CD14-positive monocyte (primary cell): ENCODE data around the gene TSC22D3. TPM values are rescaled to one million over a fixed set of nuclear protein-coding genes. Genes with fewer than 3 reads are reported as not detected.

Experiments
- DNase-seq, 3 donors: peaks; one replicate each; pipeline ENCODE4 v3.0.0-alpha.2; 2011 to 2022
- H2AFZ ChIP-seq: 2 replicates; pipeline ENCODE4 v1.6.0; 2012; ENCODE audit warnings: mild to moderate bottlenecking, low read depth, low read length, inconsistent platforms; ENCODE audit not compliant: insufficient read depth, poor library complexity, severe bottlenecking
- H3K27ac ChIP-seq, 2 donors: 1 replicate in 1 of 2; 2 replicates in 1 of 2; pipeline ENCODE4 v1.5.1; 2012 to 2013; ENCODE audit warnings: low read length in 2 of 2, control low read depth in 1 of 2, inconsistent platforms in 1 of 2, low read depth in 1 of 2, mild to moderate bottlenecking in 1 of 2
- H3K27me3 ChIP-seq, 2 donors: one replicate each; pipeline versions ENCODE4 v1.6.0 to v1.6.1; 2011 to 2013; ENCODE audit warnings: low read length in 2 of 2; ENCODE audit not compliant: control insufficient read depth in 2 of 2, insufficient read depth in 2 of 2
- H3K36me3 ChIP-seq, 2 donors: replicated peaks in 1 of 2; 1 replicate in 1 of 2; 2 replicates in 1 of 2; pipeline versions ENCODE4 v1.5.1 to v1.6.1; 2012 to 2013; ENCODE audit warnings: low read length in 2 of 2, control low read depth in 1 of 2, inconsistent platforms in 1 of 2, mild to moderate bottlenecking in 1 of 2; ENCODE audit not compliant: insufficient read depth in 2 of 2, control insufficient read depth in 1 of 2
- H3K4me1 ChIP-seq, 2 donors: 1 replicate in 1 of 2; 2 replicates in 1 of 2; pipeline versions ENCODE4 v1.5.1 to v1.6.1; 2012 to 2013; ENCODE audit warnings: low read length in 2 of 2, control low read depth in 1 of 2, inconsistent platforms in 1 of 2, mild to moderate bottlenecking in 1 of 2, moderate library complexity in 1 of 2; ENCODE audit not compliant: insufficient read depth in 2 of 2, control insufficient read depth in 1 of 2
- H3K4me2 ChIP-seq: replicated peaks from 2 replicates; pipeline ENCODE3; 2012; ENCODE audit warnings: low read length, moderate library complexity, mild to moderate bottlenecking; ENCODE audit not compliant: poor library complexity, severe bottlenecking; ENCODE audit errors: extremely low read depth
- H3K4me3 ChIP-seq, 3 experiments: fragments of 200-600 bp in 1 of 3; sonication (generic) in 1 of 3; replicated peaks in 1 of 3; 1 replicate in 2 of 3; 2 replicates in 1 of 3; pipeline ENCODE4 v1.5.1; 2011 to 2013; ENCODE audit warnings: low read length in 3 of 3, mild to moderate bottlenecking in 3 of 3, control low read depth in 2 of 3, low read depth in 2 of 3, inconsistent platforms in 1 of 3, moderate library complexity in 1 of 3
- H3K79me2 ChIP-seq: 2 replicates; pipeline ENCODE4 v1.6.0; 2012; ENCODE audit warnings: mild to moderate bottlenecking, control low read depth, inconsistent platforms, low read length, moderate library complexity; ENCODE audit not compliant: insufficient read depth
- H3K9ac ChIP-seq: 2 replicates; pipeline ENCODE4 v1.6.0; 2017; ENCODE audit warnings: low read length, mild to moderate bottlenecking; ENCODE audit not compliant: insufficient read depth, poor library complexity, severe bottlenecking
- H3K9me3 ChIP-seq, 2 donors: replicated peaks in 1 of 2; 1 replicate in 1 of 2; 2 replicates in 1 of 2; pipeline versions ENCODE4 v1.5.1 to v1.6.1; 2012 to 2013; ENCODE audit warnings: low read length in 2 of 2, control low read depth in 1 of 2; ENCODE audit not compliant: control insufficient read depth in 1 of 2, insufficient read depth in 1 of 2
- H4K20me1 ChIP-seq: 2 replicates; pipeline ENCODE4 v1.6.0; 2012; ENCODE audit warnings: mild to moderate bottlenecking, low read length, control low read depth, moderate library complexity; ENCODE audit not compliant: insufficient read depth
- H3K27ac Mint-ChIP-seq, 7 donors: one replicate each; pipeline ENCODE4 v1.8.0; 2020; ENCODE audit warnings: mild to moderate bottlenecking in 7 of 7, mixed read lengths in 7 of 7, moderate library complexity in 6 of 7, inconsistent platforms in 2 of 7
- H3K27me3 Mint-ChIP-seq, 3 donors: one replicate each; pipeline ENCODE4 v1.8.0; 2021 to 2022; ENCODE audit warnings: low read depth in 3 of 3, mild to moderate bottlenecking in 3 of 3, mixed read lengths in 3 of 3, moderate library complexity in 3 of 3, inconsistent platforms in 1 of 3
- H3K36me3 Mint-ChIP-seq, 2 donors: one replicate each; pipeline ENCODE4 v1.8.0; 2020; ENCODE audit warnings: mixed read lengths in 2 of 2, inconsistent platforms in 1 of 2, mild to moderate bottlenecking in 1 of 2
- H3K4me1 Mint-ChIP-seq: one replicate; pipeline ENCODE4 v1.8.0; 2020; ENCODE audit warnings: mild to moderate bottlenecking, mixed read lengths
- H3K4me3 Mint-ChIP-seq, 2 donors: one replicate each; pipeline ENCODE4 v1.8.0; 2020; ENCODE audit warnings: mild to moderate bottlenecking in 2 of 2, mixed read lengths in 2 of 2, moderate library complexity in 1 of 2
- H3K9me3 Mint-ChIP-seq, 7 donors: one replicate each; pipeline ENCODE4 v1.8.0; 2020 to 2022; ENCODE audit warnings: mixed read lengths in 7 of 7, mild to moderate bottlenecking in 6 of 7, moderate library complexity in 6 of 7, inconsistent platforms in 2 of 7
- CTCF ChIP-seq: fragments of 200-600 bp; IDR thresholded peaks from one replicate; pipeline ENCODE4 v1.8.0; 2022; ENCODE audit warnings: antibody characterized with exemption, mild to moderate bottlenecking
- WGBS: methylation state at CpG from one replicate; pipeline ENCODE4 v1.1.5; 2013; ENCODE audit warnings: missing lambda C conversion rate; ENCODE audit not compliant: insufficient coverage; 5-methylcytosine and 5-hydroxymethylcytosine counted together
- intact Hi-C, 2 donors: fragments of 100-400 bp; cut with micrococcal nuclease; formaldehyde crosslinking; loops; one replicate each; pipeline versions ENCODE4 v1.15.0 to v1.15.1; 2023
- polyA plus RNA-seq, 3 donors: library from polyadenylated mRNA; depleted of rRNA in 1 of 3; unstranded in 2 of 3; stranded (reverse) in 1 of 3; fragments of 300-500 nt in 2 of 3; fragments of >200 nt in 1 of 3; fragmentation: Illumina TruSeq in 2 of 3; gene quantifications; 1 replicate in 2 of 3; 2 replicates in 1 of 3; pipeline ENCODE4 v1.2.3, GENCODE V29; 2012 to 2021

Gene TSC22D3
- polyA plus RNA-seq, 3 donors, result 171 to 1,562 (median 326) TPM

GRCh38 chrX:107723511-107723910, 52.1 kb downstream of the TSC22D3 start:
- no peak for DNase-seq
- no peaks in the 10 kb centered on the region for H4K20me1 ChIP-seq
- no peak overlapping the region for H3K27ac ChIP-seq
- H3K4me1 ChIP-seq, result peaks cover 12 to 16% of the 10 kb centered on the region in 2 donors
- H3K27ac Mint-ChIP-seq, result no peak overlapping the region
- H3K36me3 Mint-ChIP-seq, result no peaks in the 10 kb centered on the region
- H3K36me3 ChIP-seq, result no peaks in the 10 kb centered on the region
- no peak for TF ChIP-seq CTCF
- WGBS, result 100% methylated on average over 1 of the region's 4 CpGs
- H3K79me2 ChIP-seq, result no peaks in the 10 kb centered on the region
- H3K9me3 ChIP-seq, result no peaks in the 10 kb centered on the region
- H3K9me3 Mint-ChIP-seq, result no peaks in the 10 kb centered on the region
- peaks cover 14% of the 10 kb centered on the region for H3K4me1 Mint-ChIP-seq
- H3K27me3 ChIP-seq, result no peaks in the 10 kb centered on the region
- peaks cover 0 to 7% (median 2%) of the 10 kb centered on the region in 3 donors for H3K27me3 Mint-ChIP-seq
- intact Hi-C loops, result loop anchor here in 1 of 2 donors (5.0 kb wide), 1 partner anchor 54 kb away; the partner anchor contains the start of genes NCBP2L and TSC22D3
- no peak overlapping the region for H3K4me3 ChIP-seq
- no peak overlapping the region for H2AFZ ChIP-seq
- H3K9ac ChIP-seq, result no peak overlapping the region
- H3K4me2 ChIP-seq, result no peak overlapping the region
- no peak overlapping the region for H3K4me3 Mint-ChIP-seq

GRCh38 chrX:107721966-107722707, 53.5 kb downstream of the TSC22D3 start:
- no peak overlapping the region for H3K27ac ChIP-seq
- no peaks in the 10 kb centered on the region for H3K79me2 ChIP-seq
- H3K27me3 ChIP-seq, result no peaks in the 10 kb centered on the region
- peaks cover 21 to 28% of the 10 kb centered on the region in 2 donors for H3K4me1 ChIP-seq
- H3K9ac ChIP-seq, result no peak overlapping the region
- 75% methylated on average over 3 of the region's 5 CpGs for WGBS
- H3K4me2 ChIP-seq, result peak overlapping the region; percentile 50
- peaks cover 25% of the 10 kb centered on the region for H3K4me1 Mint-ChIP-seq
- no peak overlapping the region for H3K4me3 Mint-ChIP-seq
- peaks cover 0 to 9% (median 2%) of the 10 kb centered on the region in 3 donors for H3K27me3 Mint-ChIP-seq
- TF ChIP-seq CTCF, result no peak
- no peaks in the 10 kb centered on the region for H4K20me1 ChIP-seq
- H3K9me3 ChIP-seq, result no peaks in the 10 kb centered on the region
- no peaks in the 10 kb centered on the region for H3K9me3 Mint-ChIP-seq
- no peak overlapping the region for H2AFZ ChIP-seq
- no peak overlapping the region for H3K4me3 ChIP-seq
- no peaks in the 10 kb centered on the region for H3K36me3 Mint-ChIP-seq
- peak overlapping the region in 1 of 7 donors; percentile 42 for H3K27ac Mint-ChIP-seq
- H3K36me3 ChIP-seq, result no peaks in the 10 kb centered on the region
- DNase-seq, result no peak
- intact Hi-C loops, result loop anchor here in 1 of 2 donors (5.0 kb wide), 1 partner anchor 55 kb away; the partner anchor contains the start of genes NCBP2L and TSC22D3
